DMS153 (cell line): ENCODE data around the gene PTH1R.

Experiments
- DNase-seq: peaks from one replicate; lab custom pipeline; 2025; lab: John Stamatoyannopoulos, UW

The PTH1R gene

DNA sequence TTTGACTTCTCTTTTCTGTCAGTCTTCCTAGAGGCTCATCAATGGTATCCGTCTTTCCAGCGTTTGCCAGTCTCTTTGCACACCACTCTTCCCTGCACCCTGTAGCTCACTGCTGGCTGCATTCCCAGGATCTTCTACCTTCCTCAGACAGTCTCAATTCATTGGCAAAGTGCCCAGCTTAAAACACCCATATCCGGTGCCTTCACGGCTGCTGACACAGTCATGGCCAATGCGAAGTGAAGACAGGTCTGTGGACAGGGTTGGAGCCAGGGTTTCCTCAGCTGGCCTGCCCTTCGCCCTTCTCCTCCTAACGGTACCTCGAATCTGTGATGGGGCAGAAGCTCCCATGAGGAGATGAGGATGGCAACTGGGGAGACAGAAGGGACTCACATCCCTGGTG is 36.1 kb downstream of the PTH1R start:
- peak; percentile 80 for DNase-seq

DNA sequence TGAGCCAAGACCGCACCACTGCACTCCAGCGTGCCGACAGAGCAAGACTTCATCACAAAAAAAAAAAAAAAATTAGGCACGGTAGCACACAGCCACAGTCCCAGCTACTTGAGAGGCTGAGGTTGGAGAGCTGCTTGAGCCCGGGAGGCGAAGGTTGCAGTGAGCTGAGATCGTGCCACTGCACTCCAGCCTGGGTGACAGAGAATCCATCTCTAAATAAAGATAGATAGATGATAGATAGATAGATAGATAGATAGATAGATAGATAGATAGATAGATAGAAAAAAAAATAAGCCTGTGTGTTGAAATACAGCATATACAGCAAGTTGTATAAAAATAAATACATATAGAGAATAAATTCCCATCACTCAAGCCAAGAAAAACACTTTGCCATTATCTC is 37.3 kb downstream of the PTH1R start:
- DNase-seq = no peak

DNA sequence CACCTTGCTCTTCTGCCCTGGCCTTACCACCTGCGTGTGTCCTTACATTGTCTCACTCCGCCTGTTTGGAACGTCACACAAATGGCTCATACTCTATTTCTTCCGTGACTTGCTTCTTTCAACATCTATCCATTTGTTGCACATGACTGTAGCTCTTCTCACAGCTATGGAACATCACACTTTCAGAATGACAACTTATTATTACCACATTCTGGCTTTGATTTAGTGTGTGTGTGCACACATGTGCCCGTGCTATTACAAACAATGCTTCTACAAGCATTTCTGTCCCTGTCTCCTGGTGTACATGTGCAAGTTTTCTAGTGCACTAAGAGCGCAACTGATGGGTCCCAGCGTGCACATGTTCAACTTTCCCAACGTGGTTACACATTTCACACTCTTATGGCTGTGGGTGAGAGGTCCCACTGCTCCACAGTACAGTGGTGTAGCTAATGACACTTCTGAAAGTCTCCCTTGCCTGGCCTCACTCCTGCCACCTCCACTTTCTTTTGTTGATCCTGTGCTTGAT is 37.8 kb downstream of the PTH1R start:
- DNase-seq = no peak

DNA sequence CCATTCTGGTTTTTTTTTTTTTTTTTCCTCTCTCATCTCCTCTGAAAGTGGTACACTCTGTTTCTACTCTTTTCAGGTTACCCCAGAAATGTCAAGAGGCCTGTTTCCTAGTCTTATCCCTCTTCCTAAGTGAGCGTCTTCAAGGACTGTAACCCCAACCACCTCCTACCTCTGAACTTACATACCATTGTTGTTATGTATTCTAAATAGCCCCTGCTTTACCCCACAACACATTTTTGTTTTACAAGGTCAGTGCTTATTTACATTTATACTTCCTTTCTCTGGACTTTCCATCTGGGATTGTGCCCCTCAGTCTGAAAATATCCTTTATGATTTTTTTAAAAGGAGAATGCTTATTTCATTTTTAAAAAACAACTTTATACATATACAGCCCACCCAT is 38.8 kb downstream of the PTH1R start:
- DNase-seq = no peak

DNA sequence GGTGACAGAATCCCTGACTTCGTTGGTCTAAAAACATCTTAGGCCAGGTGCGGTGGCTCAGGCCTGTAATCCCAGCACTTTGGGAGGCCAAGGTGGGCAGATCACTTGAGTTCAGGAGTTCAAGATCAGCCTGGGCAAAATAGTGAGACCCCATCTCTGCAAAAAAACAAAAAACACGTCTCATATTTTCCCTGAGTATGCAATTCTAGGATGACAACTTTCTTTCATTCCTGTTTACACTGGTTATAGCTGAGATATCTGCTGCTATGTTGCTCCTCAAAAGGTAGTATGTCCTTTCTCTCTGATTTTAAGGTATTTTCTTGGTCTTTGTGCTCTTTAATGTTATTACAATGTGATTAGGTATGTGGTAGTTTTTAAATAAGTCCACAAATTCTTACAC is 39.3 kb downstream of the PTH1R start:
- no peak for DNase-seq

DNA sequence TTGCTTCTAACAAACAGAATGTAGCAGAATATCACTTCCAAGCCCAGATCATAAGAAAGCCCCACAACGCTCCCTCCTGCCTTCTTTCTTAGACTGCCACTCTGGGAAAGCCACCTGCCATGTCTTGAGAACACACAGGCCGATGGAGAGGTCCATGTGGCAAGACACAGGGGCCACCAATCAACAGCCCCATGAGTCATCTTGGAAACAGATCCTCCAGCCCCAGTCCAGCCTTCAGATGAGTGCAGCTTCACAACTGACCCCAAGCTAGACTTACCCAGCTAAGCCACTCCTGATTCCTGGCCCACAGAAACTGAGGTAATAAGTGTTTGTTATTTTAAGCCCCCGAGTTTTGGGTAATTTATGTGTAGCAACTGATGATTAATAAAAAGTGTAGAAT is 39.7 kb downstream of the PTH1R start:
- no peak for DNase-seq

DNA sequence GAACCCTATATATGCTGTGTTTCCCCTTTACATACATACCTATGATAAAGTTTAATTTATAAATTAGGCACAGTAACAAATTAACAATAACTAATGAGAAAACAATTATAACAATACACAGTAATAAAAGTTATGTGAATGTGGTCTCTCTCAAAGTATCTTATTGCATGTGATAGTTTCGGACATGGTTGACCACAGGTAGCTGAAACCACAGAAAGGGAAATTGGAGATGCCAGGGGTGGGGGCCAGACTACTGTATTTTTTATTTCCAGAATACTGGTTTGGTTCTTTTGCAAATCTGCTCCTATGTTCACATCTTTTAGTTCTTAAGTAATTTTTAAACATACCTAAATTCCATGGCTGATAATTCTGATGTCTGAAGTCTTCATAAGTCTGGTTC is 40.7 kb downstream of the PTH1R start:
- DNase-seq = no peak

DNA sequence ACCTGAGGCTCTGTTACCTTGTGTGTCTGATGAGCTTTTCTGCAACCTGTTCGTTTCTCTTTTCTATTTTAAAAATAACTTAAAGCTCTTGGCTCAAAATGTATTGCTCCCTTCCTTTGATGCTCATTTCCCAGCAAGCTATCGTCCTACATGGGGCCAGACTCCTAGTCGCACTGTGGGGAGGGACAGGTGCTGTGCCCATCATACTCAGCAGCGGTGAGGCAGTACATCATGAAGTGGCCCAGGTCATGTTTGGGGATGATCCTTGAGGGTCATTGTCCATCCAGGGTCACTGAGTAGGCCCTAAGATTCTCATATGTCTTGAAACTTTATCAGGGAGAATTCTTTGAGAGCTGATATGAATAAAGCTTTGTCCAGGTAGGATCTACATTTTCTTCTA is 41.1 kb downstream of the PTH1R start:
- no peak for DNase-seq

DNA sequence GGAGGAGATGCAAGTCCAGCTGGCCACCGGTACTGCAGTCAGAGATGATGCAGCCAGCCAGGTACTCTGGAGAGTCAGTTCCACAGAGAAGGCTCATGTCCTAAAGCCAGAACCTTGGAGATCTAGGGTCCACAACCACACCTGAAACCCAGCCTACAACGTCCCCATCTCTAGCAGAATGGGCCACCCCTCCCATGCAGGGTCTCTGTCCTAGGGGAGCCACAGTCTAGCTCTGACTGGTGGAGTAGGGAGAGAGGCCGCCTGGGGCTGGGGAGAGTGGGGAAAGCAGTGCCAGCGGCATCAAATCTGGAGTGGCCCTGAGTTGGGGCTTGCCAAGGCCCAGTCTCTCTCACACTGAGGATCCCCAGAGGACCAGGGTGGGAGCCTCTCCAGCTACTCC is 43.5 kb downstream of the PTH1R start:
- no peak for DNase-seq

DNA sequence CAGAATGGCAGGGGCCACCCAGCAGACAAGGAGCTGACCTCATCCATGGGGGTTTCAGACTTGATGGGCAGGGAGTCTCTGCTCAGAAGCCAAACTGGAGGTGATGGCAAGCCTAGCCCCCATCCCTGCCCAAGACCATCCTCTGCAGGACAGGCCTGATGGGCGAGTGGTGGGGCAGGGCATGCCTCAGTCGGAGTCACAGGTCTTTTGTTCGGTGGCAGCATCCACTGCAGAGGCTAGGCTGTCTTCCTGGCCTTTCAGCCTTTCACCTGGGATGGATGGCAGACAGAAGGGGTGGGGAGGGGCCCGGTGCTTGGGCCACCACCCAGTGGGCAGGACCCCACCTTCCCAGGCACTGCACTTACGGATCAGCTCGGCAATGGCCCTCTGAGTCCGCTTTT is 44.4 kb downstream of the PTH1R start:
- DNase-seq = no peak

DNA sequence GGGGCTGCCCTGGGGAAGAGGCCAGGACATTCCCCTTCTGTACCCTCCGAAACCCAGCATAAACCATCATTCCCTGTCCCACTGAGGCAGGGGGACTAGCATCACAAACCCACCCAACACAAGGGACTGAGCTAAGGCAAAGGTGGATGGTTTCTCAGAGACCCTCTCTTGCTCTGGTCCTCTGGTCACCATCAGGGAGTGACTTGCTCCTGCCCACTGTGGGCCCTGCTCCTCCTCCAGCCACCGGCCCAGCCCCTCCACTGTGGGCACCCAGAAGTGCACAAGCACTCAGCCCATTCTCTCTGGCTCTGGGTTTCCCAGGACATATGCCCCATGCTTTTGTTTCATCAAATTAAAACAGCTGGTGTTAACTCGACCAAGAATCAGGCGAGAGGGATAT is 44.9 kb downstream of the PTH1R start:
- no peak for DNase-seq

DNA sequence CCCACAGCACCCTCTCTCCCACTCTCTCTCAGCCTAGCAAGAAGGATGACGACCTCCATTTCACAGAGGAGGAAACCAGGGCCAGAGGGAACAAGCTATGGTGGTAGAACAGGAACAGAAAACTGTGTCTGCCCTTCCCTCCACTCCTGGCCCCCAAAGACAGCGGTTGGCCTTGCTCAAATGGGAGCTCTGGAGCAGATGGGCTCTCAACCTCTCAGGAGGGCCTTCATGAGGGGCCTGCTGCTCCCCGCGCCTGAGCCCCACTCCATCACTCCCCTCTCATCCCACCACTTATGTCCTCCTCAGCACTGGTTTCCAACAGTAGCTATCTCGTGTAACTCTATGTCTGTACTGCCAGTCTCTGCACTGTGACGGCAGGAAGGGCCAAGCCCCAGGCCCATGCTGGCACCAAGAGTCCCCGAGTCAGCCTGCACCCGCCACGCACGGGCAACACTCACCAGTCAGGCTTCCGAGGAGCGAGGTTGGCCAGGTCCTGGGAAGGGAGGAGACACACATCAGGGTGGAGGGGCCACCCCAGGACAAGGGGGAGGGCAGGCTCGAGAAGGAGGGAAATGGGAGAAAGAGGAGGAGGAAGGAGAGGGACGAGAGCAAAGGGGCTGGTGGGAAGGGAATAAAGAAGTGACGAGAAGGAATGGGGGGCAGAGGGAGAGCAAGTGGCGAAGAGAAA is 45.5 kb downstream of the PTH1R start:
- DNase-seq = no peak

DNA sequence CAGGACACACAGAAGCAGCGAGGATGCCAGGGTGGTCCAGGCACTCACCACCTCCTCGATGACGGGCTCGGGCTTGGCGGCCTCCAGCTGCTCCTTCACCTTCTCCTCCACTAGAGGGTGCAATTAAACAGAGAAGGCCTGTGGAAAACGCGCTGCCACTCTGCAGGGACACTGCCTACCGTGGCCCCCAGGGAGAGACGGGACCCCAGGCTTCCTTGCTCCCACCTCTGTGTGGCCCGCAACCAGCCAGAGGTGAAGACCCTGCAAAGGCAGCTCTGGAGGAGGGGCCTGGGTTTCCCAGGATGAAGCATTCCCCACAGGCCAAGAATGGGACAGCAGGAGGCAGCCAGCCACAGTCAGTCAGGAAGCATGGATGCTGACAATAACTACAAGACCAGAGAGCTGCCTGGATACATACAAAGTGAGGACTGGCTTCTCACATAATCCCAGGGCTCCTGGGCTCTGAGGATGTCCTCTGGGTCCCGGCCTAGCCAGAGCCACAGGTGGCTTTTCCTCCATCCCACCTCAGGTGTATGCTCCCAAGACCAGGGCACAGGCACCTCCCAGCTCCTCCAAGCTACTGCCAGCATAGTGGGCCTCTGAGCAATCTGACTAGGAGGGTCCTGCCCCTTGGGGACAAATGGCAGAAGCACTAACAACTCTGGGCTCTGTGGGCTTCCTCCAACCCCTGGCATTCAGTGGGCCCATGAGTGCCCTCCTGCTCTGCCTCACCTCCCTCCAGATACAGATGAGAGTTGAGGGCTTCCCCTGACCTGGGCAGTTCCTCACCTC is 46.2 kb downstream of the PTH1R start:
- no peak for DNase-seq

DNA sequence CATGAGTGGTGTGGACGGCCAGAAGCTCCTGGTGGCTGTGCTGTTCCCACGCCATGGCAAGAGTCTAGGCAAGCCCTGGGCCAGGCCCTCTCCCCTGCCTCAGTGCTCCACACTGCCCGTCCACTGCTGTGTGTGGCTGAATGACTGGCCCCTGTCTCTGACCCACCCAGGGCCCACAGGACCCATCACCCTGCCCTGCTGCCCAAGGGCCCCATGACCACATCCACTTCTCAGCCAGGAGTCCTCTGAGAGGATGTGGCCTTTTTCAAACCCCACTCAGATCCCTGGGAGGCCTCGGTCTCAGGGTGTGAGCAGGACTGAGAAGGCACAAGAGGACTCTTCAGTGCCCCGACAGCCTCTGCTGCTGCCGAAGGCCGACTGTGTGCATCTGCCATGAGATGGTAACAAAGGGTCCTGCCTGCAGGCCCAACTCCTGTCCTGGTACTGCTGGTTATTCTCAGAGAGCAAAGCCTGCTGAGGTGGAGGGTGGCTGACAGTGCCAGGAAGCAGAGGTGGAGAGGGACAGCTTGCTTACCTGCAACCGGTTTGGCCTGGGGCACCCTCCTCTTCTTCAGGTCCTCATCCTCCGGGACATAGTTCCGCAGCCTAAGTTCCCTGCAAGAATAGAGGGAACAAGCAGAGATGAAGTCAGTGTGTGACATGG is 47.5 kb downstream of the PTH1R start:
- no peak for DNase-seq

DNA sequence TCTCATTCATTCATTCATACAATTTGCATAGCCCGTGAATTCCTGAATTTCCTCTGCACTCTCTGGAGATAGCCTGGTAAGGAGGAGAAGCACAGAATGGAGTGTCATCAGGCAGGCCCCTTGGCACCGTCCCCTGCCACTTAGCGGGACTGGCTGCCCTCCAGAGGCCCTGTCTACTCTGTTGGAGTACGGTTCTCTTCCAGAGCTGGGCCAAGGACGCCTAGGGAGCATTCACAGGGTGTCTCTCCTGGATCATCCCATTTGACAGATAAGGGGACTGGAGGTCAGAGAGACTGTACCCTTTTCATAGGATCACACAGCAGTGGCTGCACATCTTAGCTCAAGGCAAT is 48.0 kb downstream of the PTH1R start:
- DNase-seq = no peak

DNA sequence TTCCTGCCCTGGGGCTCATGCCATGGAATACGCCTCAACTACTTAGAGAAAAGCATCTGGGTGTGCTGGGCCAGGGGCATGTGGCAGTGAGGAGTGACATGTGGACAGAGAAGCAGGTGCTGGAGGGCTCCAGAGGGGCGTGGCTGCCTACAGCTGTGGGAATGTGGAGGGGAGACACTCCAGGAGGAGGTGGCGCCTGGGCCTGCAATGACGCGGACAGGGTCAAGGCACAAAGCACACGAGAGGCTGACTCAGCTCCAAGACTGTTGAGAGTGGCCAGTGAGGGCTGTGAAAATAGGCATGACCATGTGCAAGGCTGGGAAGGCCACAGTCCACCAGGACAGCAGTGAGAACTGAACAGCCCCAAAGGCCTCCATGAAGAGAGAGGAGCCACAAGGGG is 48.5 kb downstream of the PTH1R start:
- no peak for DNase-seq

DNA sequence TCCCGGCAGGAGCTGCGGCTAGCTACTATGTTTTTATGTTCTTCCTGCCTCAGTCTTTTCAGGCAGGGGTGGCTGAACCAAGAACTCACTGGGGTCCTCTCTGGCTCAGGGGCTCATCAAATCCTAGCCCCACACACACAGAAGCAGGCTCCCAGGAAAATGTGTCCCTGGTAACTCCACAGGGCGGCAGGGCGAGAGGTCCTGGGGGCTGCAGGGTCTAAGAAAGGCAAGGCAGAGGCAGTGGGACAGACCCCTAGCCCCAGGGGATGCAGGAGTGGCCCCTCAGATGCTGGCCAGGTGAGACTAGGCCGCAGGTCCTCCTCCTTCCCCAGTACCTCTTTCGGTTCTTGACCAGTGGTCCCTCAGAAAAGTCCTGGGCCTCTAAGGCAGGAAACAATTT is 48.9 kb downstream of the PTH1R start:
- no peak for DNase-seq

DNA sequence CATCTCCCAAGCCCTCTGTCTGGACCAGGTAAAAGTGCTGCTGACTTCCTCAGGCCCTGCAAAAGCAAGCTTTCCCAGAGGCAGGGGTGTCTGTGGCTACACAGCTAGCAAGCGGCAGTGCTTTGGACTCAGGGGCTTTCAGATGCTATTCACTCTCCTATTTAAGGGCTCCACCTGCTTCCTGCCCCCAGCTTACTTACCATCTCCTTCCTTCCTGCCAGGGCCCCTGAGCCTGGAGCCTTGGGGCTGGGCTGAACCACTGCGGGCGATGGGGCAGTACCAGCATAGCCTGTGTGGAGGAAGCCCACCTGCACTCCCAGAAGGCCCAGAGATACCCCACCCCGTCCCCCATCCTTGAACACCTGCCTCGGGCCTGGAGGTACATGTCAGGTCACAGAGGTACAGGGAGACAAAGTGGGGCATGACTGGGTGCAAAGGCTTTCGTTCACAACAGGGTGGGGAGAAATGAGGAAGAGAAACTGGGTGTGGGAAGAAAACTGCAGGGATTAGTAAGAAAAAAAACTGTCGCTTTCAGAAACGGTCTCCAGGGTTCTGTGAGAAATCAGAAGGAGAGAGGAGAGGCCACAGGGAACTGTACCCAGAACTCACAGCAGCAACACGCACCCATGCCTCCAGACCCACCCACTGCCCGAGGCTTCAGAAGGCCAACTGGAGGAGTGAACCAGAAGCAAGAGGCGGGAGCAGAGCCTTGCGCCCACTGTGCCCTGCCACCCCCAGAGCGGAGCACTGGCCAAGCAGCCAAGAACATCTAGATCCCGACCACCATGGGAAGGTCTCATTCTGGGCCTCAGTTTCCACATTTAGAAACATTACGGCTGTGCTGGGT is 49.6 kb downstream of the PTH1R start:
- no peak for DNase-seq

DNA sequence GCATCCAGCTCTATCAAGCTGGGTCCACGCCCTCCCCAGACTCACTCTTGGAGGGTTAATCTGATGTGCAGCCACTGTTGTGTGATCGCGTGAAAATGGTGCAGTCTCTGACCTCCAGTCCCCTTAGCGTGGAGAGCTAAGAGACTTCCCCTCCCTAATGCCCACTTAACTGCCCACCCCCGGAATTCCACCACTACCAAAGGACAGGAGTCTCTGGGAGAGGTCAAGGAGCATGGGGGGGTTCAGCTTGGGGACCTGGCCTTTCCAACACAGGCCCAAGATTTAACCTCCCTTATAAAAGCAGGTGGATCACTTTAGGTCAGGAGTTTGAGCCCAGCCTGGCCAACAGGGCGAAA is 50.2 kb downstream of the PTH1R start:
- no peak for DNase-seq

DNA sequence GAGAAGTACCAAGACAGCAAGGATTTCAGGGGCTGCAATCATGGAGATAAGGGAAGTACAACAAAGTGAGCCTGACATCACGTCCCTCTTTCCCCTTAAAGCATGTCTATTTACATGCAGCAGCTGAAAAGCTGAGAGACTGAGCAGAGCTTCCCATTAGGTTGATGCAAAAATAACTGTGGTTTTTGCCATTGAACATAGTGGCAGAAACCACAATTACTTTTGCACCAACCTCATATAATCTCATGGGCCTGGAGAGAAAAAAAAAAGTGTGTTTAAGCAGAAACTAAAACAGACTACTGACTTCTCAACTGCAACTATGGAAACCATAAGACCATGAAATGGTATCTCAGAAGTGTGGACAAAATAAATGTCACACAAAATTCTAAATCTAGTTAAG is 50.8 kb downstream of the PTH1R start:
- no peak for DNase-seq

DNA sequence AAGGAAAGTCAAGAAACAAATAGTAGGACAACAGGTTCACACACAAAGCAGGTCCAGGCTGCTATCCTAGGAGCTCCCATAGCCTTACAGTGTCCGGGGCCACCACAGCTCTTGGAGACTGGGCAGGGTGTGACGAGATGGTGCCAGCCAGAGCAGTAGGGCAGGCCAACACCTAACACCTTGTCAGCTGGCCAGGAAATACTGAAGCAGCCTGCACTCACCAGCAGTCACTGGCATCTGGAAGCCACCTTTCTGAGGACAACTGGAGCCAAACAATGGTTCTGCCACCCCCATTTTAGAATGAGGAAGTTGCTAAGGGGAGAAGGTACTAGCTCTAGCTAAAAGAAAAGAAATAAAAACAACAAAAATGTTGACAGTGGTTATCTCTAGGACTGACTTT is 51.8 kb downstream of the PTH1R start:
- no peak for DNase-seq

DNA sequence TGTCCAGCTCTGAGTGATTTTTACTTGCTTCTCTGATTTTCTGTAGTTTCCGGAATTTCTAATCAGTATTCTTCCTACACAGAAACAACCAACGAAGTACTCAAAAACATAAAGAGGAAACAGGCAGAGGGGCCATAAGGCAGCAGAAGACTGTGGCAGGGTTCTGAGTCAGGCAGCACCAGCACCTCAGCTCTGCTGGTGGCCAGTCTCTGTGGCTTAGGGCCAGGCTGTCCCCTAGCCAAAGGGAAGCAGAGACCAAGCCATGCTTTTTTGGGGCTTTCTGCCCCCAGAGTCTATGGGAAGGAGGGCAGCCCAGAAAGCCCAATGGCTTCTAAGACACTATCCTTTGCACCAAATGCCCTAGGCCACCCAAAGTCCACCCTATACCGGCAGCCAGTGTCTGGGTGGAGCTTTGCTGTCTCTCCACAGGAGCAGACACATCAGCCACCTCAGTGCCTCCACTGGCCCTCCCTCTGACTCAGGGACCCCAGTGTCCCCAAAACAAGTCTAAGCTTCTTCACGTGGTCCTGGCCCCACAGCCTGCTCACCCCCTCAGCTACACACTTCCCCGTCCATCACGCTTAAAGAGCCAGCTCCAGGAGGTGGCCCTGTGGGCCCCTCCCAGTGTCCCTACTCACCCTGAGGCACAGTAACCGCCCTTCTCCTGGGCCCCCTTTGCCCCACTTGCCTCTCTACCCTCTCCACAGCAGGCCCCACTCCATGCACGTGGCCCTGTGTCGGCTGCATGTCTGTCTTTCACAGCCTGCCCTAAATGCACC is 52.8 kb downstream of the PTH1R start:
- DNase-seq = no peak
